NT2/D1 (cell line): ENCODE data around the gene P2RY6.

Source experiments
- SUZ12 ChIP-seq: IDR thresholded peaks from 2 replicates; pipeline ENCODE4 v1.6.1; 2011; ENCODE audit not compliant: insufficient read length, insufficient read depth; ENCODE audit errors: extremely low read depth
- YY1 ChIP-seq: IDR thresholded peaks from 2 replicates; pipeline ENCODE4 v1.6.1; 2011; ENCODE audit not compliant: insufficient read length, insufficient read depth
- ZNF274 ChIP-seq: IDR thresholded peaks from 2 replicates; pipeline ENCODE4 v1.6.1; 2011; ENCODE audit warnings: mild to moderate bottlenecking, low read depth, low read length

DNA sequence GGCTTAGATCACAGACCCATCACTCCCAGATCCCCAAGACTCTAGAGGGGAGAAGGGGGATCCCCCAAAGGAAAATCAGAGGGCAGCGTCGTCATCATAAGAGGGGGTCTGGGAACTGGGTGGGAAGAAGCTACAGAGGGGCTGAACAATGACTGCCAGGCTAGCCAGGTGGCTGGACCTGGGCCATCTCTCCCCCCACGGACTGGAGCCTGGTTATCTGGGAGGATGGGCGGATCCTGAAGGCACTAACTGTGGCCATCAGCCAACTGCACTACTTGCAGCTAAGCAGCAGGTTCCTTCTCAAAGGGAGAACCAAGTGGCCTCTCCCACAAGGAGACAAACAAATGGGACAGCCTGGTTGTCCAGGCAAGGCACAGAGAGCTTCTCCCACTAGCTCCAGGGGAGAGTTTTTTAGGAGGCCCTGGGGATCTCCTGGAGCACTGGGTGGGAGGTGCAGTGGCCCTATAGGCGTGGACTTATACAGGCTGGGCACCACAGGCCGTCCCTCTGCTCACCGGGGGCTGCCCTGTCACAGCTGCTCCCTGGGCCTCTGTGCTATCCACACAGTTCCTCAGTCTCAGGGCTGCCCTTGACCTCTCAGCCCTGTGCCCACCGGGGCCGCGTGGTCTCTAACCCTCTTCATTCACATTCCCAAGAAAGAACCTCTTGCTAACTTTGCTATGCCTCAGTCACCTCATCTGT lies 15.4 kb downstream of the P2RY6 start:
- no peak for TF ChIP-seq ZNF274
- TF ChIP-seq YY1: no peak
- TF ChIP-seq SUZ12: no peak
